Activated CD4-positive, alpha-beta T cell treated with anti-CD3 and anti-CD28 coated beads for 24 hours (primary cell): ENCODE results near the gene HIC1.

Experiments
- DNase-seq, 2 donors: peaks; one replicate each; pipeline ENCODE4 v3.0.0-alpha.2; 2020; ENCODE audit warnings: low read depth in 2 of 2

Gene HIC1

DNA sequence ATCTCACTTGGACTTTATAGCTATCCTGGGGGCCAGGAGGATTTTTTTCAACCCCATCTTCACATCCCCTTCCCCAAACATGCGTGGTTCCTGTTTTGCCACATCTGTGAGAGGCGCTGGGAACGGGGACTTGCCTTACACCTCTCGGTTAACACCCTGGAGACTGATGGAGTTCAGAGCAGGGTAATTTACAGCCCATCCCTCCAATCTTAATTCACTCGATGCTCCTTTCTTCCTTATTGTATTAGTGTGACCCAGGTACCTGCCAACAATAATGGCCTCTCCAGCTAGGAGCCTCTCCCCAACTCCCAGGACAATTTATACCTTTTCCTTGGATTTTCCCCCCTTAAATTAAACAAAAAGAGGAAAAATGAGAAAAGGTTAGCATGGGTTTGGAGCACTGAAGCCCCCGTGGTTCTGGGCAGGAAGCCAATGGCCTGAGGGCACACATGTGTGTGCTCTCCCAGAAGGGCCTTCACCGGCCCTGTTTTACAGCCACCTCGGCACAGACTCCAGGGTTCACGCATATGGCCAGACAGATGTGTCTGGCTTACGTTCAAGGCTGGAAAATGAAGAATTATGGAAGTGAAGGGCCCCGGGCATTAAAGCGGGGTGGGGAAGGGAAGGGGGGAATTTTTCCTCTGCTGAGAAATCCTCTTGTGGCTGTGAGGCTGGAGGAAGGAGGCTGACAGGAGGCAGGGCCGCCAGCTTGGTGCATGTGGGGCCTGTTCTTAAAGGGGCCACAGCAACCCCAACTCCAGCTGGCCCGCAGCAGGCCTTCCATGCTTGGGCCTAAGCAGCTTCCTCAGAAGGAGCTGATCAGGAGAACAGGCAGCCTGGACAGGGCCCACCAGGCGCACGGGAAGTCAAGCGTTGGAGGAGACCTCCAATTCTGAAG is 21.4 kb downstream of the HIC1 start:
- no peak for DNase-seq

DNA sequence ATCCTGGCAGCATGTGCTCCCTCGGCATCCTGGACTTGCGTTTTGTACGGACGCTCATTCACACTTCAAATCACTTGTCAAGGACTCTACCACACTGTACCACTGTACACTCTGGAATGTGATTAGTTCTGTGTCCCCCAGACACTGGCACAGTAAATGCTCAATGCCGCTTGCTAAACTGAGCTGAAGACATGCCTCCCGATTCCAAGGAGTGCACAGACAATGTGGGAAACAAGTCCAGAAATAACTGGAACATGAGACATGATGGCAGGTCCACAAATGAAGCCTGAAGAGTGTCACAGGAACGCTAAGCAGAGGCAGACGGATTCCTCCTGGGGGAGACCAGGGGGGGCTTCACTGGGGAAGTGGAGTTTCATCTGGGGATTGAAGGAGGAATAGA is 22.1 kb downstream of the HIC1 start:
- DNase-seq, result no peak

DNA sequence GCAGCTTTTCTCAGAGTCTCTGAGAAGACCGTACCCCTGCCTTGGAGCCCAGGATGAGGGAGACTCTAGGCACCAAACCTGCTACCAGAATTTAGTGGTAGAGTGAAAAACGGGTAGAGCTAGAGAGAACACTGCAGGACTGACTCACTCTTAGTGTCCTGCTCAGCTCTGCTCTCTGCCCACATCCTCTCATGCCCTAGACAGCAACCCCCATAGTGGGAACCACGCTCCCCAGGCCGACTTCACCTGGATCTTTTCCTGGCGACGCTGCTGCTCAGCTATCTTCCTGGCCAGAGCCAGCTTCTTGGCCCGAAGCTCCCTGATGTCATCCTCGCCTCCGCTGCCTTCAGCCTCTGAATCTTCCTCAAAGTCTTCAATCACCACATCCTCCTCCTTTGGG is 26.7 kb downstream of the HIC1 start:
- no peak for DNase-seq

DNA sequence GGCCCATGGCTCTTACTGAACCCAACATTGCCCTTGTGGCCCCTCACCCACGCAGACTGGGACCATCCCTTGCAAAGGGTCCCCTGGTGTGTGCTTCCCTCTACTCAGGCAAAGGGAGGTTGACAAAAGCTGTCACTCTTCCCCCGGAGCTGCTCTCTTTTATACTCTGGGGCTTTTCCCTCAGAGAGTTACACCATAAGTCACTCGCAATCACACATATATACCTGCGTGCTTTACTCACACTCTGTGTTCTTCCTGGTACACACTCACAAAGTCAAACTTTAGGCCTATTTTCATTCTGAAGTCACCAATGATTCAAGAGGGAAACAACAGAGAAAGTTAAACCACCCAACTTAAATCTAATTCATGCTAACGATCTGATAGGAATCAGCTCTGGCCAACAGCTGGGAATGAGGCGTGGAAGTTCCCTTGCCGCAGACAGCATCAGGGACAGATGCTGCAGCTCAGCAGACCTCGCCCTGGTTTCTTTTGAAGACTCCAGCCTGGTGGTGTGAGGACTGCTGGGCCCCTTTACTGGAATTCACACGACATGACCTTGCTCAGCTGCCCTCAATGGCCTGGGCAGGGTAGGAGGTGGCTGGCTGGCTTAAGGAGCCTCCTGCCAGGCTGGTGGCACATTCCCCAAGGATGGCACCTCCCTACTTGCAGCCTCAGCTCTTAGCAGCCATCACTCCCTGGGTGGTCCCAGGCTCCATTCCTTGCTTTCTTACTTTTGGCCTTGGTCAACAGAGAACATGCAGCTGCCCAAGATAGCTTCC is 27.3 kb downstream of the HIC1 start:
- no peak for DNase-seq

DNA sequence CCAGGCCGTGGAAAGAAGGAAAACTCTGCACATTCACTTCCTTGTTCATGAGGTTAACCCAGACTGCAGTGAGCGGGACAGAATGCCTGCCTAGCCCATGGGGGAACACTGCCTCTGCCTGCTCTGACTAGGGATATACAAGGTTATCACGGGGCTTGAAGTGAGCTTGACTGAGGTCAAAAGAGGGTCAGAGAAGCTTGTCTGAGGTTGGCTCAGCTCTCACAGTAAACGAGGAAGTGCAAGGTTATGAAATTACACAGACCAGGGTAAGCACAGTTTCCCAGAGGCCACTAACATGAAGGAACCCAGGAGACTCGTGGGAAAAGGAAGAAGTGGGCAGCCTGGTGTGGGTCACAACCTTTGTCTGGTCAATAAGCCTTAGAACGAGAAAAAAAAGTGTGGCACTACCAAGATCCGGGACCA is 28.7 kb downstream of the HIC1 start:
- DNase-seq, result no peak

DNA sequence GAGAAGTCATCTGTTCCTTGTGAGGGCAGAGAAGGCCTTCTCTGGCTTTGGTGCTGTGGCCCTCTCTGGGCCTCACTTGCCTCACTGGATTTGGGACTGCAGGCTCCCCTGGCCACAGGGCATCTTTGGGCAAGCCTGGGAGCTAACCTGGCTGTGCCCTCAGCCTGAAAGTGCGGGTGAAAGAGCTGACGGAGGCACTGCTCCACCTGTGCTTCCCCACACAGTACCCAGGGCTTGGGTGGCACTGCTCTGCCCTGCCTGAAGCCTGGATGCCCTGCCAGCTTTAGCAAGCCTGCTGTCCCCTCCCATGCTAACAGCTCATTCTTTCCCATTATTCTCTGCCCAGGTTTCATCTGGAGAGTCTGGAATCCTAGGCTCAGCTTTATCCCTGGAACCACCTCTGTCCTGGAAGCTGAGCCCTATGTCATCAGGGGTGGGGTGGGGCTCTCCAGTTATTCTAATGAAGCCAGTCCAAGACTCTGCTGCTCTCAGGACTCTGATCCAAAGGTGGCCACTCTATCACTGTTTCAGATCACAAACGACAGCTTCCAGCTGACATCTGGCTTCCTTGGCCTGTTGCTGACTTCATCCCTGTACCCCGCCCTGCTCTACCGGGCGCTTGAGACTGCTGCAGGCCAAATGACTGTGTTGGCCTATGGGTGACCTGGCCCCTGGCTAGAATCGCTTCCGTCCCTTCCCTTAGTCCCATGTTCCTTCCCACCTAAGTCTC is 29.3 kb downstream of the HIC1 start:
- no peak for DNase-seq

DNA sequence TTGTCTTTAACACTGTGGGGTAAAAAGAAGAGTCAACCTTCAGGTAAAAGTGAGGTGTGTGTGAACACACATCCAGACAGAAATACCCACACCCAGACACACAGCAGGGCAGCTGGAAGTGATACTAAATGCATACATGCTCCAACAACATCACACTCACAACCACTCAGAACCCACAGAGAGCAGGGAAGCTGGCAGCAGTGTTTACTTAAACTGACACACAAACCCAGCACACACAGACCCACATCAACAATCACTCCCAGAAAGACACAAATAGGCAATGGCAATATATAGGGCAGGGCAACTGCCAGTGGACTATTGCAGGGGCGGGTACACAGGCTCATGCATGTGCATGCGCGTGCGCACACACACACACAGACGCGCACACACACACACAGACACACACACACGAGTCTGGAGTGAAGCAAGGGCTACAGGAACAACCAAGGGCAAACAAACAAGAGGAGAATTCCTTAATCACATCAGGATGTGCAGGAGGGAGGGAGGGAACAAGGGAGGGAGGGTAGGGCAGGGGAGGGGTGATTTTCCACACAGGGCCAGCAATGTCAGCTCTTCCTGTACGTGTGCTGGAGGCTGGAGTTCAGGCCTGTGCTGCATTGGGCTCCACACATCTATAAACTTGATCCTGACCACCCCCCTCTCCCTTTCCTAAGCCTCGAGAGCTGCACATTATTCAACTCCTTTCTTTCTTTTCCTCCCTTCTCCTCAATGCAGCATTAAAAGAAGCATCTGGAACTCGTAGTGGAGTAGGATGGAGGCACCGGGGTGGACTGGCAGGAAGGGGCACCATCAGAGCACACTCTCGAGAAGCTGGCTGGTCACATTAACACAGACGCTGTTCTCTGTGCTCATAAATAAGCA is 30.1 kb downstream of the HIC1 start:
- DNase-seq, result no peak

DNA sequence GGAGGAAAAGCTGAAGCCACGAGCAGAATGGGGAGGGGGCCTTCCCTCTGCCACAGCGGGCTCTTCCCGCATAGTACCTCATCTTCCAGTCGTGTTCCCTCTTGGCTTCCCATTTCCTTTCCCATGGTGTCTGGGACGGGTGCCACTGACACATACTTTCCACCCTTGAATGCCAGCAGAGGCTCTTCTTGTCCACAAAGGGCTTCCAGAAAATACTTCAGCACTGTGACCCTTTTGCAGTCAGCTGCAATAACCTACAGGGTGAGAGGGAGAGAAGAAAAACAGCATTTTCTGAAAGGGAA is 30.7 kb downstream of the HIC1 start:
- no peak for DNase-seq

DNA sequence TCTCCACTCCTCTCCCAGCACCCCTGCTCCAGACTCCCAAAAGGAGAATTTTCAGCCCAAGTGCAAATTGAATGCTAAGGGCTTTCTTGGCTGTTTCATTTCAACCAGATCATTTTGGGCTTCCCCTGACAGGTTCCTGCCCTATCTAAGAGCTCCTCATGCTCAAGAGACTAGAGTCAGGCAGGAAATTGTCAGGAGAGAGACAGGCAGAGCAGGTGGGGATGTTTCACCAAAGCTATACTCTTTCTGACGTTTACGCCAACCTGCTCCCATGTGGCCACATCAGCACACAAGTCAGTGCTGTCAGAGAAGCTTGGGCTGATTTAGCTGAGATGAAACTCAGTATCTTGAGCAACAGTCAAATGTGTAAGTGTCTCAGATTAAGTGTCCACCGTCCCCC is 31.4 kb downstream of the HIC1 start:
- DNase-seq, result no peak

DNA sequence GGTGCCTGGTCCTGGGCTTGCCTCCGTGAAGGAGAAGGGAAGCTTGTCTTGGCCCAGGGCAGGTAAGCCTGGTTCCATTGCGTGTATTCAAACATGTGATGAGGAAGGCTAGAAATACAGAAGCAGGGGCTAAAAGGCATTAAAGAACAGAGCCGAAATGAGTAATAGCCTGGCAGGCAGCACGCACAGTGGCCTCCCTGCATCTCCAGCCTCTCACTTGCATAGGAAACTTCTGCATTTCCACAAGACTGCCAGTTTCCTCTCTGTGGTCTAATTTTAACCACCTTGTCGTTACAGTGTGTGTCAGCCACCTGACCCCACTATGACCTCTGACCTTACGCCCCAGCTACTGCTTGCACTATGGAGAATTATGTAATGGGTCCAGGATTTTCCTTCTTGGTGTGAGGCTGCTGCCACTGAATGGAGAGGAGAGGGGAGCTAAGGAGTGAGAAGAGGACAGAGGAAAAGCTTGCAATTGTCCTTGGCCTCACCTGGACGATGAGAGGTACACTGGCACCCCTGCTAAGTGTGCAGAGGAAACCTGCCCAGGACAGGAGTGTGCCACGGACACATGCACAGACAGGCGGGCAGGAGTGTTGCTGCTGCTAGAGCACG is 32.8 kb downstream of the HIC1 start:
- peak; percentile 36 to 39 for DNase-seq

DNA sequence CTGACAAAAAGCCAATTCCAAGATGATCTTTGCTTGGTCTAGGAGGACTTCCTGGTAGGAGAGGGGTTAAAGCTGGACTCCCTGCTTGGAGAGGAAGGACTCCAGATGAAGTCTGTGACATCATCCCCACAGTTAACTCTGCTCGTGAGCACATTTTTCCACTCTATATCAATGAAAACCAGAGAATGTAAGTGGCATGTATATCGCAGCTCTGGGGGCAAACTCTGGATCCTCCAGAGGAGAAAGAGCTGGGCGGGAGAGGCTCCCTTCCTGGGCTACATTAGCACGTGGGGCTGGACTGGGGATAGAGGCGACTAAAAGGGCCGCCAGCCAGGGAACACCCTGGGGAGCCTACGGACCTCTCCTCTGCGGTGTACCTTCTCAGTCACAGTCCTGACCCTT is 34.1 kb downstream of the HIC1 start:
- no peak for DNase-seq

DNA sequence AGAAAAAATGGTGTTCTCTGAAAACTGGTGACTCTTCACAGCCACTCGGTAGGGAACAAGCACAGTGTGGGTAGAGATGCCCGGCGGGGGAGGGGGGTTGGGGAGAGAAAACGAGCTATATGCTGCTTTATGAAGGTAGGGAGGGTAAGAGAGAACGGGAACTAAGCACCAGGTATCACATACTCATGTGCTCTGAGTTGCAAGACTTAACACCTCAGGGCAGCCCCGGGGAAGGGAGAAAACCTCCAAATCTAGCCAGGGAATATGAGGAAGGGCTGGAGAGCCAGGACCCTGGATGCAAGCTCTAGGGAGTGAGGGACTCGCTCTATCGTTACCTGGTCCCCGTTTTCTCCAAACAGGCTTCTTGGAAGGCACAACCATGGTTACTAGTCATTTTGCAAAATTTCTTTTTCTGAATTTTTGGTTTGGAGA is 35.3 kb downstream of the HIC1 start:
- DNase-seq, result no peak

DNA sequence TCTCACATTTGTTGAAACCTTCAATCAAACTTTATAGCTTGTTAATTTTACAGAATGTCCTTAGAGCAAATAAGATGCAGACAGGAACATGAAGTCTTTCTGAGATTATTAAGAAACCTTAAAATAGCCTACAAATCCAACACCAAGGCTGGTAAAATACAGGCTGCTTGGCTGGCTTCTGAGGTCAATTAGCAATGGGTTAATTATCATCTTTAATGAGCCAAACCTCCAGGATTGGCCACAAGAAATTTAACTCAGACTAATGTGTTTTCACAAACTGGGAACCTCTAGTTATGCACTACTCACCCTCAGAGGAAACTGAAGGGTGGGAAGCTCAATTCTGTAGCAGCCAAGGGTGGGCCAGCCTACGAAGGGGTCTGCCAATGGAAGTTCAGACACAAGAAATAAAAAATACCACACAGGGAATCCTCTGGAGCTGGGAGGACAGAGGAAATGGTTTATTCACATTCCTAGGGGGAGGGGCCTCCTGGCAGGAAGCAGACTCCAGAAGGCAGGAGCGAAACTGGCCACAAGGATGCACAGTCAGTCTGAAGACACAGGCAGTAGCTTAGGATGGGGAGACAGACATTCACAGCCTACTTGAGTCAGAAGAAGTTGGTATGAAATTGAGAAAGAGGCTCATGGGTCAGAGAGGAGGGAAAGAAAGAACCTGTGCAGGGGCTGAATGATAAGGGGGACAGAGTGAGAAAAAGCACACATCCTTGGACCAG is 36.1 kb downstream of the HIC1 start:
- DNase-seq, result no peak

DNA sequence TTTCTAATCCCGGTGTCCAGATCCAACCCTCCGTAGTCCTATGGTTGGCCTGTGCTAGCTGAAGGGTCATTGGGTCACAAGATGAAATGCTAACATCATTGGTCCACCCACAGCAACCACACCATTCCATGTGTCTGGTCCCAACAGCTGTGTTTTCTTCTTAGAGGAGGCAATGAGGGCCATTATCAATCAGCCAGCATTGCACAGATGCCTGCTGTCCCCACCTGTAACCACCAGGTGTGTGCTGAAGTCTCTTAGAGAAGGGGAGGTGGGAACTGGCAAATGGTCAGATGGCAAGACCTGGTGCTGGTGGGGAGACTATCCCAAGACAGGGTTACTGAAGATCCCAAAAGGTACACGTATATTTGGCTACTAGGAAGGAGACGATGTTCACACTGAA is 37.4 kb downstream of the HIC1 start:
- DNase-seq, result no peak

DNA sequence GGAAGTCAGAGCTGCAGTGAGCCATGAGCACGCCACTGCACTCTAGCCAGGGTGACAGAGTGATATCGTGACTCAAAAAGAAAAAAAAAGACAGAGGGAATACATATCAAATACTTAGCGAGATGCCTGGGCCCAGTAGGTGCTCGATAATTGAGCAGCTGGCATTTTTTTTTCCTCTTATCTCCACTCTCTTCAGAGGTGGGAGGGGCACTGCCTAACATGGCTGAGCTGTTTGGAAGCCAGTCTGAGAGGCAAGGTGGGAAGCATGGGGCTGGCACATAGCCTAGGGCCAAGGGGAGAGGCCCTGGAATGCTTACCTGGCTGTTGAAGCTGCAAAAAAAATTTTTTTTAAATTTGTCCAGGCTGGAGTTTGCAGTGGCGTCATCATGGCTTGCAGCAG is 38.4 kb downstream of the HIC1 start:
- DNase-seq, result no peak

DNA sequence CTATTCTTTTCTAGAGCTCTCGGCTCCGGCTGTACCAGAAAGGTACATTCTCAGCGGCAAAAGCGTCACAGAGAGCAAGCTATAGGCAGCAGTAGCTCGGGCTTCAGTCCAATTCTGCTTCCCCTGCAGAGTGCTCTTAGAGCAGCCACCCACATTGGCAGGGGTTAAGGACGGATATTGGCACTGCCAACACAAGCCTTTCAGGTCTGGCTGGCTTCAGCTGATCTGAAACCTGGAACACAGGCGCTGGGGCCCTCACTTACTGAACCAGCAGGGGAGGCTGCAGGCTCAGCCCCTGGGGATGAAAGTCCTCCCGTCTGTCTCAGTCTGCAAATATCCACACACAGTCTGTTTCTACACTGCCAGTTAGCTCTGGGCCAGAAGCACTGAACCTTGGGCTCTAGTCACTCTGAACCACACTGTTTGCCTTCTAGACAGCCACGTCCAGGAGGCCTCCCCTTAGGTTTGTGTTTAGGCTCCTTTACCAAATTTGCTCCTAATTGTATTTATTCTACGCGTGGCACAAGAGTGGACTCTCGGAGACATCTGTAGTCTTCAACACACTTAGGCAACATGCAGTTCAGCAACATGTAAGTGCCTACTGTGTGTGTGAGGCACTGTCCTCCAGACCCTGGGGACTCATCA is 40.1 kb downstream of the HIC1 start:
- DNase-seq, result no peak

DNA sequence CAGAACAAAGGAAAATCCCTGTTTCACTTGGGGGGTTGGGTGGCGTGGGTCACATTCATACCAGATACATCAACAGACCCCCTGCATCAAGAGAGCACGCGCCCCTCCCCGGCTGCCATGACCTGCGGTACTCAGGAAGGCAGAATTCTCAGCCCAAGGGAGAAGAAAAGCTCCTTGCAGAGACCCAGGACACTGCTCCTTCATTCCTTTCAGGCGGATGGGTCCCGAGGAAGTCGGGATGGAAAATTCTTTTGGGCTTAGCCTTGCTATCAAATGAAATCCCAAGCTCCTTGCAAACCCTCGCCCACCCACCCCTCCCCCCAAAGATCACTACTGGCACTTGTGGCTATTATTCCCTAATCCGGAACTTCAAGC is 40.6 kb downstream of the HIC1 start:
- DNase-seq, result no peak

DNA sequence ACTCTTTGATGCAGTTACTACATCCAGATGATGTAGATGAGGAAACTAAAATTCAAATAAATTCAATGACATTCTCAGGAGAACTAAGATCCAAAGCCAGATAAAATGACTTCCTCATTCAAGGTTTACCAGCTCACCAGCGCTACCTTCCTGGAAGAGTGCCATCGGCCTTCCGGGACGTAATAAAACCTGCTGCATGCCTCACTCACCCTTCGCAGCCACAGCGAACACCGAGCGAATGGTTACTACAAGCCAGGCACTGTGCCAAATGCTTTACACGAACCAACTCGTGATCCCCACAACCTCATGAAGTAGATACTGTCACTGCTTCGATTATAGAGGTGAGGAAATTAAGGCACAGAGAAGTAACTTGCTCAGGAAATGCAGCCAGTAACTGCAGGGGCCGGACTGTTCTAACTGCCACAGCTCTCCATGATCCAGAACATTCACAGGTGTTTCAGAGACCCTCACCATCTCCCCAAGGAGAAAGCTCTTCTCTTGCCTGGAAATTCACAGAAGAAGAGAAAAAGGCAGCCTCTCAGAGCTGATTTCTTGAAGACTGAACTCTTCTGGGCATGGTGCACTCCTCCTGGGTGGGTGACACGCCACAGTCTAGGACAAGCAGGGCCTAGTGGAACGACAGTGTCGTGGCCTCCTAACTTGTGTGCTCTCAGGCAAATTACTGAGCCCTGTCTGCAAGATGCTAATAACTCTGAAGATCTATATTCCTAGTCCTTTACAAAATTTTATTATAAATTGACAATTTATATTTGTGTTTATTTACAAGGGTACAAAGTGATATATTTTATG is 46.8 kb downstream of the HIC1 start:
- peak in 1 of 2 donors; percentile 28 for DNase-seq
